ENCODE results near the gene TRMT5. TPM values are rescaled to one million over a fixed set of nuclear protein-coding genes. Genes with fewer than 3 reads are reported as not detected.

Gene TRMT5
- total RNA-seq, 1 donor from 2014 or later: 15.5 TPM

Other genes with a start within 250 kb of the TRMT5 start
- gene MNAT1, start 246.3 kb downstream of the TRMT5 start, total RNA-seq: 56.2 and 57.5 TPM in 2 replicates
- gene SLC38A6, start 166 bp upstream of the TRMT5 start, total RNA-seq: 4.6 and 5.2 TPM in 2 replicates

Data from activated T-helper 2 cell treated with anti-CD3 and anti-CD28 coated beads, Interferon-gamma antibody, Interleukin-2, Interleukin-4, amounts not matched to agents 10 μg/mL and 5 μg/mL and 100 μg/mL, durations not matched to agents 14 hours and 24 hours and 36 hours (primary cell).